H54 (cell line): ENCODE results near the gene NLGN3.
A peak's percentile ranks its signal among the peaks of the same experiment; 100 is the strongest.

Source experiments
- DNase-seq: peaks from one replicate; pipeline ENCODE4 v3.0.0; 2011; ENCODE audit warnings: low spot score, mixed read lengths; ENCODE audit not compliant: insufficient read length
- FAIRE-seq: peaks from 3 replicates; lab custom pipeline; 2011; peaks lifted over from hg19 to GRCh38; lab: Jason Lieb, UNC
- POLR2A ChIP-seq: IDR thresholded peaks from 2 replicates; pipeline ENCODE4 v1.6.1; 2011; ENCODE audit warnings: low read depth, mild to moderate bottlenecking, low read length

The NLGN3 gene

DNA sequence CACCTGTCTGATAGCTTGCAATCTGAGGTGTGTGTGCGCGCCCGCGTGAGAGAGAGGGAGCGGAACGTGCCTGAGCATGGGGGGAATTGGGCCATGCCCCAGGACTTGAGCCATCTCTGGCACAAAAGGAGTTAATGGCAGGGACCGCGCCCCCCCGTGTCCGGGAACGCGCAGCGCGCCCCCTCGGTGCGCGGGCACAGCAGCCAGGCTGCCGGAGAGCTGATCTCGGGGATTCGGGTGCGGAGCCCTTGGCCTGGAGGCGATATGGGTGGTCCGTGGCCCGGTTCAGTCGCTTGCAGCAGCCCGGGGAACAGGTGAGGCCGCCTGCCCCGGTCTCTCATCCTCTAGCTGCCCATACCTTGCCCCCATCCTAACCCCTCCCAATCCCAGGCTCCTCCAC, at the start of gene NLGN3:
NLGN3 (plus strand) TSS at position 191 of the 400 bp plus-strand sequence. CDS start 2,909 bp downstream, outside the sequence.
- FAIRE-seq (no peak), DNase-seq (no peak)
- no peak for TF ChIP-seq POLR2A

DNA sequence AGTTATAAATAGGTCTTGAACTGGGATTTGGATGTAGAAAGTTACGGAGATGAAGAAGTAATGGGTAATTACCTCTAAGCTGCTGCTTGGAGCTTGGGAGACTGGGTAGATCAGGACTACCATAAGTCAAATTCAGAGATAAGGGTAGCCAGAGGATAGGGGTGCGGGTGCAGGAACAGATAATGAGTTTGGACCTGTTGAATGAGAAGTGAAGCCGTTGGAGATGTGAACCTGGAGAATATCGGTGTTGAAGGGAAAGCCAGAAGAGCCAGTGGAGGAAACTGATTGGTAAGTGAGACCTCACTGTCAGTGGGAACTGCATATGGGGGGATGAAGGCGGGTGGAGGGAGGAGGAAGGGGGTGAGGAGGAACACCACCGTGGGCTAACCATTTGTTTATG, 49.6 kb upstream of the NLGN3 start:
- no peak for TF ChIP-seq POLR2A
- DNase-seq: no peak
- no peak for FAIRE-seq

DNA sequence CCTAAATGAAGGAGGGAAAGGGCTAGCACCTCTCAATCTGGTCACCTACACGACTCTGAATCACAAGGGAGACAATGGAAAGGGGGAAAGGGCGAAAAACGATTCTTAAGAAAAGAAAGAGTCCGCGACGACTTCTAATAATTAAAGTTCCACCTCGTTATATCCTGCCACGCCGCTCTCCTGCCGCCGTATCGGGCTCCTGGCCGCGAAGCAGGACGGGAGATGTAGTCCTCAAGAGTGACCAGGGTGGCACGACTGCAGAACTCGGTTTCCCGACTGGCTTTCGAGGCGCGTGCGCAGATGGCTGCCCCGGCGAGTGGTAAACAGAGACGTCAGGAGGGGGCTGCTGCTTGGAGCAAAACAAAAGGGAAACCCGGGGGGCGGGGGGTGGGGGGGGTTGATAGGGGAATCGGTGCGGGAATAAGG, 49.1 kb upstream of the NLGN3 start, which contains the start of gene FOXO4:
FOXO4 (plus strand) TSS at position 297 of the 426 bp plus-strand sequence. CDS start 678 bp downstream, outside the sequence.
- FAIRE-seq (peak; percentile 75), DNase-seq (peak; percentile 82)
- 0 out of 2 replicates have a peak, but pooled peaks have one; percentile 18 for TF ChIP-seq POLR2A

DNA sequence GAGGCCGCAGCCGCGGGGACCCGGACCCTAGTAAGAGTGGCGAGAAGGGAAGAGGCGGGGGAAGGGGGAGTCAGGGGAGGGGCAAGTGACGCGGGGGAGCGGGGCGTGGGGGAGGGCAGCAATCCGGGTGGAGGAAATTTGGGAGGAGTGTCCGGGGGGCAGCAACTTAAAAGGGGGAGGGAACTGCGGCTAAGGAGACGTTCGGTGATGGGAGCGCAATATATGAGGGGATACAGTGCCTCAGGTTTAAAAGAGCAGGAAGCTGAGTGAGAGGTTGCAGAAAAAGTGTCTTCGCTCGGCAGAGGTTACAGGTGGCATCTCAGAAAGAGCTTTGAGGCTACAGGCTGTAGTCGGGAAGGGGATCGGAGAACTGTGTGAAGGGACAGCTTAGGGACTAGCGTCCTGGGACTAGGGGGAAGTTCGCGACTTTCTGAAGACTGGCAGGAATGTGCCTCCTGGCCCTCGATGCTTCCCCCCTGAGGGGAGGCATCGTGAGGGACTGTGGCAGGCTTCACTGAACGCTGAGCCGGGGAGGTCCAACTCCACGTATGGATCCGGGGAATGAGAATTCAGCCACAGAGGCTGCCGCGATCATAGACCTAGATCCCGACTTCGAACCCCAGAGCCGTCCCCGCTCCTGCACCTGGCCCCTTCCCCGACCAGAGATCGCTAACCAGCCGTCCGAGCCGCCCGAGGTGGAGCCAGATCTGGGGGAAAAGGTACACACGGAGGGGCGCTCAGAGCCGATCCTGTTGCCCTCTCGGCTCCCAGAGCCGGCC, 48.5 kb upstream of the NLGN3 start:
- no peak for FAIRE-seq
- no peak for TF ChIP-seq POLR2A
- DNase-seq: peak; percentile 34

DNA sequence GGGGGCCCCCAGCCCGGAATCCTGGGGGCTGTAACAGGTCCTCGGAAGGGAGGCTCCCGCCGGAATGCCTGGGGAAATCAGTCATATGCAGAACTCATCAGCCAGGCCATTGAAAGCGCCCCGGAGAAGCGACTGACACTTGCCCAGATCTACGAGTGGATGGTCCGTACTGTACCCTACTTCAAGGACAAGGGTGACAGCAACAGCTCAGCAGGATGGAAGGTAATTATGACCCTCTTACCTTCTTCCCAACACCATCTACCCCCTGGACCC, 47.9 kb upstream of the NLGN3 start:
- FAIRE-seq: no peak
- no peak for DNase-seq
- TF ChIP-seq POLR2A: no peak

DNA sequence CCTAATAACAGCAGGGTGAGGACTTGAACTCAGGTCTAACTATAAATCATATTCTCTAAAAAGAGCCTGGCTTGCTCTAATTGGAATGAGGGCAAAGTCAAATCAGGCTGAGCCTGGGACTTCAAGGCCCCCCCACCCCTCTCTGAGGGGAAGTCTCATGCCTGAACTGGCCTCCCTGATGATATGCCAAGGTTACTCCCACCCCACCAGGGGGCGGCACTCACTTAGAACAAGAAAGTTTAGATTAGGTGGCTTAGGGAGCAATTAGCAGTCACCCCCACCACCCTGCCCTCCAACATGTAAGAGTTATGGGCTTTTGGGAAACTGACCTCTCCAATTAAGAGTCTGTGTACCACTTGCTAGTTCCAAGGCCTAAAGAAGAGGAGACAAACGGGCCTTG, 46.3 kb upstream of the NLGN3 start:
- FAIRE-seq: no peak
- no peak for TF ChIP-seq POLR2A
- peak; percentile 26 for DNase-seq

DNA sequence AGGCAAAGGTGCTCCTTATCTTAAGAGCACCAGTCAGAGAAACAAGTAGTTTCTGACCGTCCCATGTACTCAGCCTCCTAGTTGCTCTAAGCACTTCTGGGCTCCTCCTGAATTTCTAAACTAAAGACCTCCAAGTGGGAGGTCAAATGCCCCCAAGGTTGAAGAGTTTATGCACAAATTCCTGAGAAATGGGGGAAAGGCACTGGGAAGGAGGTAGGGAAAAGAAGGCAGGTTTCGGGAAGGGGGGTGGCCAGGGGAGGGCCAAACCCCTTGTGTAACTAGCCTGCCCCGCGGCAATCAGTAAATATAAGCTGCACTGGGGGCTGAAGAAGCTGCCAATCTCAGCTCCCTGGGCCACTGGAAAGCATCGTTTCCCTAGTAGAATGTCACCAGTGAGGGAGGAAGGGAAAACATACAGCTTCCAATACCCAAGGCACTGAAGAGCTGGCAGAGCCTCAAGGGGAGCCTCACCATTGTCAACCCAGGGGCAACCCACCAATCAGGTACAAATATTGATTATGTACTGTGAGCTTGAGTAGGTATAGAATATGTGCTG, 45.6 kb upstream of the NLGN3 start:
- FAIRE-seq: no peak
- DNase-seq: no peak
- TF ChIP-seq POLR2A: no peak

DNA sequence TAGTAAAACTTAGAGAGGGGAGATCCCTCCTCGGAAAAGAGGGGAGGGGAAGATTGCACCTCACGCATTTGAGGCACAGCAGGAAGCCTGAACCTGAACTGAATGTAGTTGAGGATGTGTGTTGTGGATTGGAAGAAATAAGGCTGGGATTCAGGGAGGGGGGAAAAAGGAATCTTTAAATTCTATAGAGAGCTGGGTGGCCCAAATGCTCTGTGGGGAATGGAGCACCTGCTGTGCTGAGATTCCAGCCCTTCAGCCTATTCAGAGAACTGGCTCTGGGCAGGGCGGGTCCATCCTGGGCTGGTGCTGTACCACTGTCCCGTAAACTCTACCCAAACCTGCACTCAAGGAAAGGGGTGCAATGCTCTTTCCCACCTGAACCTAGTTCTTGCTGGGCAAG, 44.9 kb upstream of the NLGN3 start:
- TF ChIP-seq POLR2A: no peak
- DNase-seq: no peak
- no peak for FAIRE-seq

DNA sequence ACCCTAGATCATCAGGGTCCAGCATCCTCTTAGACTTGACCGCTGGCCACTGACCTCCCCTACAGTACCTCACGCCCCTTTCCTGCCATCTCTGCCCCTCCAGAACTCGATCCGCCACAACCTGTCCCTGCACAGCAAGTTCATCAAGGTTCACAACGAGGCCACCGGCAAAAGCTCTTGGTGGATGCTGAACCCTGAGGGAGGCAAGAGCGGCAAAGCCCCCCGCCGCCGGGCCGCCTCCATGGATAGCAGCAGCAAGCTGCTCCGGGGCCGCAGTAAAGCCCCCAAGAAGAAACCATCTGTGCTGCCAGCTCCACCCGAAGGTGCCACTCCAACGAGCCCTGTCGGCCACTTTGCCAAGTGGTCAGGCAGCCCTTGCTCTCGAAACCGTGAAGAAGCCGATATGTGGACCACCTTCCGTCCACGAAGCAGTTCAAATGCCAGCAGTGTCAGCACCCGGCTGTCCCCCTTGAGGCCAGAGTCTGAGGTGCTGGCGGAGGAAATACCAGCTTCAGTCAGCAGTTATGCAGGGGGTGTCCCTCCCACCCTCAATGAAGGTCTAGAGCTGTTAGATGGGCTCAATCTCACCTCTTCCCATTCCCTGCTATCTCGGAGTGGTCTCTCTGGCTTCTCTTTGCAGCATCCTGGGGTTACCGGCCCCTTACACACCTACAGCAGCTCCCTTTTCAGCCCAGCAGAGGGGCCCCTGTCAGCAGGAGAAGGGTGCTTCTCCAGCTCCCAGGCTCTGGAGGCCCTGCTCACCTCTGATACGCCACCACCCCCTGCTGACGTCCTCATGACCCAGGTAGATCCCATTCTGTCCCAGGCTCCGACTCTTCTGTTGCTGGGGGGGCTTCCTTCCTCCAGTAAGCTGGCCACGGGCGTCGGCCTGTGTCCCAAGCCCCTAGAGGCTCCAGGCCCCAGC, 43.8 kb upstream of the NLGN3 start:
- no peak for TF ChIP-seq POLR2A
- DNase-seq (no peak), FAIRE-seq (no peak)

DNA sequence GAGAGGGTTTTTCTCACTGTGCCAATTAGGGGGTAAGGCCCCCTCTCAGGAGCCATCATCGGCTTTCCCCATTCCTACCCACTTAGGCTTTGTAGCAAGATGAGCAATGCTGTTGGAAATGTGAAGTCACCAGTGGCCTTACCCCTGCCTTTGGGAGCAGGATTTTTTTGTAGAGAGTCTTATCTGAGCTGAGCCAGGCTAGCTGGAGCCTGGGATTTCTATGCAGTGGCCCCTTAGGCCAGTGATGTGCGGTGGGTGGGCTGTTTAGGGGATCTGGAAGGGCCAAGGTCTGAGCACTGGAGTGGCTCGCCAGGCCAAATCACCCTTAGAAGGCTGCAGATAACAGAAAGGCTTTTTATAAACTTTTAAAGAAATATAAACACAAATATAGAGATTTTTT, 42.3 kb upstream of the NLGN3 start:
- DNase-seq (no peak), FAIRE-seq (no peak)
- TF ChIP-seq POLR2A: no peak

DNA sequence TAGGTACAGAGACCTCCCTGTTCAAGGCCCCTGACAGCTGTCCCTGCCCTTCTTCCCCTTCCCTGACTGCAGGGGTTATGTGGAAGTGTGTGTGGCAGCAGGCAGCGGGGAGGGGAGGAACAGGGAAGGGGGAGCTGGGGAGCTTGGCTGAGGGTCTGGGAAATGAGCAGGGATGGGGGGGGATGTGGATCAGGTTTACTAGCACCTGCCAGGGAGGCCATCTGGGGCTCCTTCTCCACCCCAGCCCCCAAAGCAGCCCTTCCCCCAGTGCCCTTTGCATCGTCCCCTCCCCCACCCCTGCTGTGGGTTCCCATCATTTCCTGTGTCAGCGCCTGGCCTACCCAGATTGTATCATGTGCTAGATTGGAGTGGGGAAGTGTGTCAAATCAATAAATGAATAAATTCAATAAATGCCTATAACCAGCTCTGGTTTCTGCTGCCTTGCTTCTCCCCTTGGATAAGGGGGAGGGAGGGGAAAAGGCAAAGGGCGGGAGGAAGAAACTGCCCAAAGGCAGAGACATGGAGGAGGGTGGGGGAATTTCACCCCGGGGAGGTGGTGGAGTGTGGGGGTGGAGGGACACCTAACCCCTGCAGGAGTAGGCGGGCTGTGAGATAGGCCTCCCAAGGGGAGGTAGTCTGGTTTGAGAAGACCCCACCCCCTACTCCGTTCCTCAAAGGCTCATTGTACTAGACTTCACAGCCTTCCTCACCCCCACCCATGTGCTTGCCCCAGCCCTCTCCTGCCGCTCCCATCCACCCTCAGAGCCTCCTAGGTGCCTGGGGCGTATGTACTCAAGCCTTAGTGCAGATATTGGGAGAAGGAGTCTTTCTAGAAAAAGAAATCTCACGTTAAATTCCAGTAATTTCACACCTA, 41.3 kb upstream of the NLGN3 start:
- TF ChIP-seq POLR2A: no peak
- DNase-seq (no peak), FAIRE-seq (no peak)

DNA sequence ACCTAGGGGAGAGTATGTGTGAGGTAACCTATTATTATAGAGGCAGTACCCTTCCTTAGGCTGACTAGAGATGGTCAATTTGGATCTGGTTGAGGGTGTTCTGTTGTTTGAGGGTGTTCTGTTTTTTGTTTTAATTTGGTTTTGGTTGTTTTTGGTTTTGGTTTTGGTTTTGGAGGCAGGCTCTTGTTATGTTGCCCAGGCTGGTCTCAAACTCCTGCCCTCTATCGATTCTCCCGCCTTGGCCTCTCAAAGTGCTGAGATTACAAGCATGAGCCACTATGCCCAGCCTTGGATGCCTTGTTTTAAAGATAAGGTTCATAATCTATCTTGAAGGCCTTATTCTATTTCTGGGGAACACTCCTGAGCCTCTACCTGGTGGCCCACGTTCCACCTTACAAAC, 39.0 kb upstream of the NLGN3 start:
- no peak for TF ChIP-seq POLR2A
- FAIRE-seq: no peak
- DNase-seq: no peak

DNA sequence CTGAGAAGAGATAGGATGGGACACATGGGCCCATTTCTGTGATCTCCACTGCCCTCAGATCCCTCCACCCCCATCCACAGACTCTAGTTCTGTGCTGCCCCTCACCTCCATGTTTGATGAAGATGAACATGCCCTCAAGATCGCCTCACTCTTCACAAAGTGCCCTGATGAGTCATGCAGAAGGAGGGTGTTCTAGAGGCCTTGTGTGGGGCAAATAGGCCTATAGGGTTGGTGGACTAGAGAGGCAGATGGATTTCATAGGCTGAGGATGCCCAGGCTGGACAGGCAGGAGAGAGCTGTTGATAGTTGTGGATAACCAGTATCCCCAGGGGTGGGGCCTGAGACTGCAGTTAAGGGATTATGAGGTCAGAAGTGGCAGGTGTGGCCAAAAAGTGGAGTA, 38.2 kb upstream of the NLGN3 start, which contains the start of gene CXorf65:
CXorf65 (minus strand) TSS at position 314 of the 400 bp plus-strand sequence; CDS start at position 130, 184 bp downstream.
- FAIRE-seq (no peak), DNase-seq (no peak)
- no peak for TF ChIP-seq POLR2A
